HepG2 (cell line): ENCODE data around the gene CSNK1D.

Experiments
- EZH2 ChIP-seq: conservative IDR thresholded peaks from 2 replicates; pipeline ENCODE4 v1.6.1; 2012; ENCODE audit warnings: mild to moderate bottlenecking, low read depth, low read length, moderate library complexity
- GFI1 ChIP-seq: sonication (generic); formaldehyde crosslinking; IDR thresholded peaks from 2 replicates; pipeline ENCODE4 v1.5.0; 2020; ENCODE audit warnings: missing genetic modification reagents, mild to moderate bottlenecking, borderline replicate concordance
- HOXA3 ChIP-seq: sonication (generic); formaldehyde crosslinking; IDR thresholded peaks from 2 replicates; pipeline ENCODE4 v1.5.0; 2020; ENCODE audit warnings: missing genetic modification reagents
- PCBP2 ChIP-seq: fragments of 200-400 bp; formaldehyde crosslinking; optimal IDR thresholded peaks from 2 replicates; pipeline ENCODE3; 2018; ENCODE audit warnings: low read length, low read depth; ENCODE audit not compliant: poor library complexity, severe bottlenecking
- POLR2AphosphoS5 ChIP-seq: IDR thresholded peaks from 2 replicates; pipeline ENCODE4 v1.6.1; 2012; ENCODE audit warnings: low read depth, low read length
- RFX5 ChIP-seq: IDR thresholded peaks from 2 replicates; pipeline ENCODE4 v1.6.1; 2011; ENCODE audit warnings: low read depth, low read length, improper control_type of control experiment
- TAF1 ChIP-seq: sonication (generic); formaldehyde crosslinking; IDR thresholded peaks from 2 replicates; pipeline ENCODE4 v1.4.0; 2020; ENCODE audit warnings: missing genetic modification reagents
- ZNF274 ChIP-seq: sonication (generic); formaldehyde crosslinking; IDR thresholded peaks from 2 replicates; pipeline ENCODE4 v1.5.1; 2020; ENCODE audit warnings: mild to moderate bottlenecking, missing genetic modification reagents
- TF ChIP-seq, protein P1 (sequence below): sonication (generic); formaldehyde crosslinking; IDR thresholded peaks from 2 replicates; pipeline ENCODE4 v1.5.0; 2020; ENCODE audit warnings: mild to moderate bottlenecking, missing genetic modification reagents, moderate library complexity
- TF ChIP-seq, protein P2 (sequence below): IDR thresholded peaks from 2 replicates; pipeline ENCODE4 v1.6.1; 2016; ENCODE audit warnings: low read depth, borderline replicate concordance
- TF ChIP-seq, protein P3 (sequence below): IDR thresholded peaks from 2 replicates; pipeline ENCODE4 v1.6.1; 2012; ENCODE audit warnings: inconsistent platforms
- TF ChIP-seq, protein P4 (sequence below), 2 experiments: sonication (generic) in 1 of 2; formaldehyde crosslinking in 1 of 2; IDR thresholded peaks; 2 replicates each; pipeline versions ENCODE4 v1.6.1 to v1.9.0; 2014 to 2022; ENCODE audit warnings: antibody characterized with exemption in 1 of 2, borderline replicate concordance in 1 of 2, inconsistent platforms in 1 of 2, low read depth in 1 of 2, missing genetic modification reagents in 1 of 2
- TF ChIP-seq, protein P5 (sequence below), 2 experiments: IDR thresholded peaks; 2 replicates each; pipeline ENCODE4 v1.6.1; 2011 to 2012; ENCODE audit warnings: low read length in 2 of 2, borderline replicate concordance in 1 of 2, low read depth in 1 of 2, mild to moderate bottlenecking in 1 of 2, moderate library complexity in 1 of 2

DNA sequence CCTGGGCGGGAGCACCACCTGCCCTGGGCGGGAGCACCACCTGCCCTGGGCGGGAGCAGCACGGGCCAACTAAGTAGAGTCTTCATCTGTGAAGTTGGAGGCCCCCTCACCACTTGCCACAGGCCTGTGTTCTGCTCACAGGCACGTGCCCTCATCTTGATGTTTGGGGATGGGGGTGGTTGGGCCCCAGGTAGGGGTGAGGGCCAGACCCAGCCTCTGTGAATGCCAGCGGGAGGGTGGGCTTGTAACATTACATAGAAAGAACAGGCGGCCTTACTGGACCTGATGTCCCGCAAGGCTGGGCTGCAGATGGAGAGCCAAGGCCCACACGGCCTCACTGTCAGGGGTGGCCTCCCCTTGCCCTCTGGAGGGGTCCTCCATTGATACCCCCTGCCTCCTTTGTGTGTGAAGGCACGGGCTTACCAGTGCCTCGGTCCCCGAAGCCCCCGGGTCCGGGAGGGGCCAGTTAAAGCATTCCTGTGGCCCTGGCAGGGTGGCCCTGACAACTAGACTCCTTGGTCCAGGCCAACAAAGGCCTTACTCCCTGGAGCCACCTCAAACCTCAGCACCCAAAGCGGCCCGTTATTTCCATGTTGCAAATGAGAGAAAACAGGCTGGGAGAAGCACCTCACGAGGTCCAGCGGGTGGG is 45.7 kb downstream of the CSNK1D start:
- TF ChIP-seq TAF1 = no peak
- TF ChIP-seq, protein P1, sequence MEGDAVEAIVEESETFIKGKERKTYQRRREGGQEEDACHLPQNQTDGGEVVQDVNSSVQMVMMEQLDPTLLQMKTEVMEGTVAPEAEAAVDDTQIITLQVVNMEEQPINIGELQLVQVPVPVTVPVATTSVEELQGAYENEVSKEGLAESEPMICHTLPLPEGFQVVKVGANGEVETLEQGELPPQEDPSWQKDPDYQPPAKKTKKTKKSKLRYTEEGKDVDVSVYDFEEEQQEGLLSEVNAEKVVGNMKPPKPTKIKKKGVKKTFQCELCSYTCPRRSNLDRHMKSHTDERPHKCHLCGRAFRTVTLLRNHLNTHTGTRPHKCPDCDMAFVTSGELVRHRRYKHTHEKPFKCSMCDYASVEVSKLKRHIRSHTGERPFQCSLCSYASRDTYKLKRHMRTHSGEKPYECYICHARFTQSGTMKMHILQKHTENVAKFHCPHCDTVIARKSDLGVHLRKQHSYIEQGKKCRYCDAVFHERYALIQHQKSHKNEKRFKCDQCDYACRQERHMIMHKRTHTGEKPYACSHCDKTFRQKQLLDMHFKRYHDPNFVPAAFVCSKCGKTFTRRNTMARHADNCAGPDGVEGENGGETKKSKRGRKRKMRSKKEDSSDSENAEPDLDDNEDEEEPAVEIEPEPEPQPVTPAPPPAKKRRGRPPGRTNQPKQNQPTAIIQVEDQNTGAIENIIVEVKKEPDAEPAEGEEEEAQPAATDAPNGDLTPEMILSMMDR = no peak
- TF ChIP-seq, protein P2, sequence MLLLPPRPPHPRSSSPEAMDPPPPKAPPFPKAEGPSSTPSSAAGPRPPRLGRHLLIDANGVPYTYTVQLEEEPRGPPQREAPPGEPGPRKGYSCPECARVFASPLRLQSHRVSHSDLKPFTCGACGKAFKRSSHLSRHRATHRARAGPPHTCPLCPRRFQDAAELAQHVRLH = no peak
- no peak for TF ChIP-seq ZNF274 (CRISPR knock-in tag)
- TF ChIP-seq RFX5 = no peak
- TF ChIP-seq EZH2 = no peak
- TF ChIP-seq, protein P3, sequence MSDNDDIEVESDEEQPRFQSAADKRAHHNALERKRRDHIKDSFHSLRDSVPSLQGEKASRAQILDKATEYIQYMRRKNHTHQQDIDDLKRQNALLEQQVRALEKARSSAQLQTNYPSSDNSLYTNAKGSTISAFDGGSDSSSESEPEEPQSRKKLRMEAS = no peak; the same call in 1 of the 2 replicates
- TF ChIP-seq POLR2AphosphoS5 = no peak
- TF ChIP-seq, protein P4, sequence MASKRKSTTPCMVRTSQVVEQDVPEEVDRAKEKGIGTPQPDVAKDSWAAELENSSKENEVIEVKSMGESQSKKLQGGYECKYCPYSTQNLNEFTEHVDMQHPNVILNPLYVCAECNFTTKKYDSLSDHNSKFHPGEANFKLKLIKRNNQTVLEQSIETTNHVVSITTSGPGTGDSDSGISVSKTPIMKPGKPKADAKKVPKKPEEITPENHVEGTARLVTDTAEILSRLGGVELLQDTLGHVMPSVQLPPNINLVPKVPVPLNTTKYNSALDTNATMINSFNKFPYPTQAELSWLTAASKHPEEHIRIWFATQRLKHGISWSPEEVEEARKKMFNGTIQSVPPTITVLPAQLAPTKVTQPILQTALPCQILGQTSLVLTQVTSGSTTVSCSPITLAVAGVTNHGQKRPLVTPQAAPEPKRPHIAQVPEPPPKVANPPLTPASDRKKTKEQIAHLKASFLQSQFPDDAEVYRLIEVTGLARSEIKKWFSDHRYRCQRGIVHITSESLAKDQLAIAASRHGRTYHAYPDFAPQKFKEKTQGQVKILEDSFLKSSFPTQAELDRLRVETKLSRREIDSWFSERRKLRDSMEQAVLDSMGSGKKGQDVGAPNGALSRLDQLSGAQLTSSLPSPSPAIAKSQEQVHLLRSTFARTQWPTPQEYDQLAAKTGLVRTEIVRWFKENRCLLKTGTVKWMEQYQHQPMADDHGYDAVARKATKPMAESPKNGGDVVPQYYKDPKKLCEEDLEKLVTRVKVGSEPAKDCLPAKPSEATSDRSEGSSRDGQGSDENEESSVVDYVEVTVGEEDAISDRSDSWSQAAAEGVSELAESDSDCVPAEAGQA (IDR thresholded peaks at IDR 0.05; ENCODE audit: low read depth) = no peak
- TF ChIP-seq, protein P4 (CRISPR knock-in tag; IDR thresholded peaks at IDR 0.05; ENCODE audit: borderline replicate concordance) = no peak; the same call in 1 of the 2 replicates
- no peak for TF ChIP-seq GFI1 (CRISPR knock-in tag)
- TF ChIP-seq HOXA3 = no peak
- TF ChIP-seq, protein P5, sequence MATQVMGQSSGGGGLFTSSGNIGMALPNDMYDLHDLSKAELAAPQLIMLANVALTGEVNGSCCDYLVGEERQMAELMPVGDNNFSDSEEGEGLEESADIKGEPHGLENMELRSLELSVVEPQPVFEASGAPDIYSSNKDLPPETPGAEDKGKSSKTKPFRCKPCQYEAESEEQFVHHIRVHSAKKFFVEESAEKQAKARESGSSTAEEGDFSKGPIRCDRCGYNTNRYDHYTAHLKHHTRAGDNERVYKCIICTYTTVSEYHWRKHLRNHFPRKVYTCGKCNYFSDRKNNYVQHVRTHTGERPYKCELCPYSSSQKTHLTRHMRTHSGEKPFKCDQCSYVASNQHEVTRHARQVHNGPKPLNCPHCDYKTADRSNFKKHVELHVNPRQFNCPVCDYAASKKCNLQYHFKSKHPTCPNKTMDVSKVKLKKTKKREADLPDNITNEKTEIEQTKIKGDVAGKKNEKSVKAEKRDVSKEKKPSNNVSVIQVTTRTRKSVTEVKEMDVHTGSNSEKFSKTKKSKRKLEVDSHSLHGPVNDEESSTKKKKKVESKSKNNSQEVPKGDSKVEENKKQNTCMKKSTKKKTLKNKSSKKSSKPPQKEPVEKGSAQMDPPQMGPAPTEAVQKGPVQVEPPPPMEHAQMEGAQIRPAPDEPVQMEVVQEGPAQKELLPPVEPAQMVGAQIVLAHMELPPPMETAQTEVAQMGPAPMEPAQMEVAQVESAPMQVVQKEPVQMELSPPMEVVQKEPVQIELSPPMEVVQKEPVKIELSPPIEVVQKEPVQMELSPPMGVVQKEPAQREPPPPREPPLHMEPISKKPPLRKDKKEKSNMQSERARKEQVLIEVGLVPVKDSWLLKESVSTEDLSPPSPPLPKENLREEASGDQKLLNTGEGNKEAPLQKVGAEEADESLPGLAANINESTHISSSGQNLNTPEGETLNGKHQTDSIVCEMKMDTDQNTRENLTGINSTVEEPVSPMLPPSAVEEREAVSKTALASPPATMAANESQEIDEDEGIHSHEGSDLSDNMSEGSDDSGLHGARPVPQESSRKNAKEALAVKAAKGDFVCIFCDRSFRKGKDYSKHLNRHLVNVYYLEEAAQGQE (IDR thresholded peaks at IDR 0.05; ENCODE audit: borderline replicate concordance in 1 of 2, low read depth in 1 of 2, low read length in 2 of 2) = no peak
- no peak for TF ChIP-seq PCBP2
